ENCODE measurements around the gene RYR1.

The RYR1 gene

DNA sequence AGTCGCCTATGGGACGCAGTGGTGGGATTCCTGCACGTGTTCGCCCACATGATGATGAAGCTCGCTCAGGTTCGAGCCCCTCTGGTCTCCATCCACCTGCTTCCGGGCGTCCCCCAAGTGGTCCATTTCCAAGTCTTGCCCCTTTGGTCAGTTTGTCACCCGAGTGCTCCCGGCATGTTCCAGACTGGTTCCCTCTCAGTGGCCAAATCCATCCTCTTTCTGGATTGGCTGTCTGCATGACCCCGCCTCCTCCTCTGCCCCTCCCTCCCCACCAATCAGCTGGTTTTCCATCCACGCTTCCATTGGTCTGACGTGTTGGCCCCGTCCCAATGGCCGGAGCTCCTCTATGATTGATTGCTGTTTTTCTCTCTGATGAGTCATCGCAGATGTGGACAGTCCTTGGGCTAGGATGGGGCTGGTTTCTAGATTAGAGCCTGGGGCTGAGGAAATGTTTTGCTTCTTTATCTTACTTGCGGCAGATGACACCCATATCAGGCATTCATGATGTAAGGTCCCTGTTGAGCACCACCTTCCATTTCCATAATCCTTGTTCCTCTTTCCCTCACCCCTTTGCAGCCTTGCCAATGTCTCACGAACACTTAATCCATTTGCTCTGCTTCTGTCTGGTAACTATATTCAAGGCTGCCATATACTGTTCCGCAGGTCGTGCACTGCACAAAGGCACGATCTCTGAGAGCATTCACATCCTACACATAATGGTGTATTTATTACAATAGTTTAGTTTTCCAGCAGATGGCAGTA is 110.5 kb downstream of the RYR1 start (continued):
- TF ChIP-seq, protein P1, sequence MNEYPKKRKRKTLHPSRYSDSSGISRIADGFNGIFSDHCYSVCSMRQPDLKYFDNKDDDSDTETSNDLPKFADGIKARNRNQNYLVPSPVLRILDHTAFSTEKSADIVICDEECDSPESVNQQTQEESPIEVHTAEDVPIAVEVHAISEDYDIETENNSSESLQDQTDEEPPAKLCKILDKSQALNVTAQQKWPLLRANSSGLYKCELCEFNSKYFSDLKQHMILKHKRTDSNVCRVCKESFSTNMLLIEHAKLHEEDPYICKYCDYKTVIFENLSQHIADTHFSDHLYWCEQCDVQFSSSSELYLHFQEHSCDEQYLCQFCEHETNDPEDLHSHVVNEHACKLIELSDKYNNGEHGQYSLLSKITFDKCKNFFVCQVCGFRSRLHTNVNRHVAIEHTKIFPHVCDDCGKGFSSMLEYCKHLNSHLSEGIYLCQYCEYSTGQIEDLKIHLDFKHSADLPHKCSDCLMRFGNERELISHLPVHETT (tag by site-specific recombination; IDR thresholded peaks at IDR 0.05) = peak; percentile 79; the same call in 1 of the 2 replicates
- no peak for TF ChIP-seq ZNF169 (tag by site-specific recombination; IDR thresholded peaks at IDR 0.05)
- TF ChIP-seq MYNN (tag by site-specific recombination; IDR thresholded peaks at IDR 0.05; ENCODE audit: borderline replicate concordance) = no peak
- peak; percentile 89 for TF ChIP-seq ZNF664 (tag by site-specific recombination; IDR thresholded peaks at IDR 0.05)
- TF ChIP-seq ZNF544 (tag by site-specific recombination; IDR thresholded peaks at IDR 0.05) = no peak
- TF ChIP-seq ZNF501 (tag by site-specific recombination; IDR thresholded peaks at IDR 0.05) = peak; percentile 95; the same call in 1 of the 2 replicates
- no peak for TF ChIP-seq ZNF473 (tag by site-specific recombination; IDR thresholded peaks at IDR 0.05)
- no peak for TF ChIP-seq ZNF529 (tag by site-specific recombination; IDR thresholded peaks at IDR 0.05; ENCODE audit: insufficient replicate concordance)
- peak; percentile 74 for TF ChIP-seq YY2 (tag by site-specific recombination; IDR thresholded peaks at IDR 0.05)
- peak; percentile 93 for TF ChIP-seq ZNF600 (tag by site-specific recombination; IDR thresholded peaks at IDR 0.05)
- TF ChIP-seq EGR2 (tag by site-specific recombination; IDR thresholded peaks at IDR 0.05; ENCODE audit: low read depth) = peak; percentile 66
- no peak for TF ChIP-seq ZNF157 (tag by site-specific recombination; IDR thresholded peaks at IDR 0.05)
- no peak for TF ChIP-seq ZNF510 (tag by site-specific recombination; IDR thresholded peaks at IDR 0.05; ENCODE audit: insufficient replicate concordance)
- TF ChIP-seq ZNF211 (tag by site-specific recombination; IDR thresholded peaks at IDR 0.05; ENCODE audit: low read depth) = no peak
- TF ChIP-seq, protein P2, sequence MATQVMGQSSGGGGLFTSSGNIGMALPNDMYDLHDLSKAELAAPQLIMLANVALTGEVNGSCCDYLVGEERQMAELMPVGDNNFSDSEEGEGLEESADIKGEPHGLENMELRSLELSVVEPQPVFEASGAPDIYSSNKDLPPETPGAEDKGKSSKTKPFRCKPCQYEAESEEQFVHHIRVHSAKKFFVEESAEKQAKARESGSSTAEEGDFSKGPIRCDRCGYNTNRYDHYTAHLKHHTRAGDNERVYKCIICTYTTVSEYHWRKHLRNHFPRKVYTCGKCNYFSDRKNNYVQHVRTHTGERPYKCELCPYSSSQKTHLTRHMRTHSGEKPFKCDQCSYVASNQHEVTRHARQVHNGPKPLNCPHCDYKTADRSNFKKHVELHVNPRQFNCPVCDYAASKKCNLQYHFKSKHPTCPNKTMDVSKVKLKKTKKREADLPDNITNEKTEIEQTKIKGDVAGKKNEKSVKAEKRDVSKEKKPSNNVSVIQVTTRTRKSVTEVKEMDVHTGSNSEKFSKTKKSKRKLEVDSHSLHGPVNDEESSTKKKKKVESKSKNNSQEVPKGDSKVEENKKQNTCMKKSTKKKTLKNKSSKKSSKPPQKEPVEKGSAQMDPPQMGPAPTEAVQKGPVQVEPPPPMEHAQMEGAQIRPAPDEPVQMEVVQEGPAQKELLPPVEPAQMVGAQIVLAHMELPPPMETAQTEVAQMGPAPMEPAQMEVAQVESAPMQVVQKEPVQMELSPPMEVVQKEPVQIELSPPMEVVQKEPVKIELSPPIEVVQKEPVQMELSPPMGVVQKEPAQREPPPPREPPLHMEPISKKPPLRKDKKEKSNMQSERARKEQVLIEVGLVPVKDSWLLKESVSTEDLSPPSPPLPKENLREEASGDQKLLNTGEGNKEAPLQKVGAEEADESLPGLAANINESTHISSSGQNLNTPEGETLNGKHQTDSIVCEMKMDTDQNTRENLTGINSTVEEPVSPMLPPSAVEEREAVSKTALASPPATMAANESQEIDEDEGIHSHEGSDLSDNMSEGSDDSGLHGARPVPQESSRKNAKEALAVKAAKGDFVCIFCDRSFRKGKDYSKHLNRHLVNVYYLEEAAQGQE (tag by site-specific recombination; IDR thresholded peaks at IDR 0.05) = 0 out of 2 replicates have a peak, but pooled peaks have one; percentile 28
- TF ChIP-seq ZNF654 (tag by site-specific recombination; IDR thresholded peaks at IDR 0.05; ENCODE audit: low read depth) = peak; percentile 98
- no peak for TF ChIP-seq WT1 (tag by site-specific recombination; IDR thresholded peaks at IDR 0.05)
- peak; percentile 100 for TF ChIP-seq ZBTB17 (tag by site-specific recombination; IDR thresholded peaks at IDR 0.05)
- TF ChIP-seq, protein P3, sequence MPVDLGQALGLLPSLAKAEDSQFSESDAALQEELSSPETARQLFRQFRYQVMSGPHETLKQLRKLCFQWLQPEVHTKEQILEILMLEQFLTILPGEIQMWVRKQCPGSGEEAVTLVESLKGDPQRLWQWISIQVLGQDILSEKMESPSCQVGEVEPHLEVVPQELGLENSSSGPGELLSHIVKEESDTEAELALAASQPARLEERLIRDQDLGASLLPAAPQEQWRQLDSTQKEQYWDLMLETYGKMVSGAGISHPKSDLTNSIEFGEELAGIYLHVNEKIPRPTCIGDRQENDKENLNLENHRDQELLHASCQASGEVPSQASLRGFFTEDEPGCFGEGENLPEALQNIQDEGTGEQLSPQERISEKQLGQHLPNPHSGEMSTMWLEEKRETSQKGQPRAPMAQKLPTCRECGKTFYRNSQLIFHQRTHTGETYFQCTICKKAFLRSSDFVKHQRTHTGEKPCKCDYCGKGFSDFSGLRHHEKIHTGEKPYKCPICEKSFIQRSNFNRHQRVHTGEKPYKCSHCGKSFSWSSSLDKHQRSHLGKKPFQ (tag by site-specific recombination; IDR thresholded peaks at IDR 0.05) = 0 out of 2 replicates have a peak, but pooled peaks have one; percentile 20
- peak; percentile 72; the same call in 1 of the 2 replicates for TF ChIP-seq ZBTB7A (tag by site-specific recombination; IDR thresholded peaks at IDR 0.05; ENCODE audit: low read depth)
- TF ChIP-seq ZNF548 (tag by site-specific recombination; IDR thresholded peaks at IDR 0.05) = peak; percentile 69
- peak; percentile 91 for TF ChIP-seq KLF16 (tag by site-specific recombination; IDR thresholded peaks at IDR 0.05)
- TF ChIP-seq, protein P4, sequence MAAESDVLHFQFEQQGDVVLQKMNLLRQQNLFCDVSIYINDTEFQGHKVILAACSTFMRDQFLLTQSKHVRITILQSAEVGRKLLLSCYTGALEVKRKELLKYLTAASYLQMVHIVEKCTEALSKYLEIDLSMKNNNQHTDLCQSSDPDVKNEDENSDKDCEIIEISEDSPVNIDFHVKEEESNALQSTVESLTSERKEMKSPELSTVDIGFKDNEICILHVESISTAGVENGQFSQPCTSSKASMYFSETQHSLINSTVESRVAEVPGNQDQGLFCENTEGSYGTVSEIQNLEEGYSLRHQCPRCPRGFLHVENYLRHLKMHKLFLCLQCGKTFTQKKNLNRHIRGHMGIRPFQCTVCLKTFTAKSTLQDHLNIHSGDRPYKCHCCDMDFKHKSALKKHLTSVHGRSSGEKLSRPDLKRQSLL (tag by site-specific recombination; IDR thresholded peaks at IDR 0.05) = no peak
- TF ChIP-seq ZNF223 (tag by site-specific recombination; IDR thresholded peaks at IDR 0.05) = 0 out of 2 replicates have a peak, but pooled peaks have one; percentile 37
- TF ChIP-seq, protein P5, sequence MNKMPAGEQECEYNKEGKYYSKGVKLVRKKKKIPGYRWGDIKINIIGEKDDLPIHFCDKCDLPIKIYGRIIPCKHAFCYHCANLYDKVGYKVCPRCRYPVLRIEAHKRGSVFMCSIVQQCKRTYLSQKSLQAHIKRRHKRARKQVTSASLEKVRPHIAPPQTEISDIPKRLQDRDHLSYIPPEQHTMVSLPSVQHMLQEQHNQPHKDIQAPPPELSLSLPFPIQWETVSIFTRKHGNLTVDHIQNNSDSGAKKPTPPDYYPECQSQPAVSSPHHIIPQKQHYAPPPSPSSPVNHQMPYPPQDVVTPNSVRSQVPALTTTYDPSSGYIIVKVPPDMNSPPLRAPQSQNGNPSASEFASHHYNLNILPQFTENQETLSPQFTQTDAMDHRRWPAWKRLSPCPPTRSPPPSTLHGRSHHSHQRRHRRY (tag by site-specific recombination; IDR thresholded peaks at IDR 0.05) = no peak
- TF ChIP-seq KLF1 (tag by site-specific recombination; IDR thresholded peaks at IDR 0.05) = peak; percentile 96
- TF ChIP-seq TRIM28 (IDR thresholded peaks at IDR 0.05; ENCODE audit: borderline replicate concordance, low read length) = no peak; the same call in 1 of the 2 replicates
- no peak for TF ChIP-seq ZNF292 (tag by site-specific recombination; IDR thresholded peaks at IDR 0.05; ENCODE audit: borderline replicate concordance, low read depth)
- peak; percentile 87 for TF ChIP-seq ZFP37 (tag by site-specific recombination; IDR thresholded peaks at IDR 0.05)
- TF ChIP-seq ZNF623 (tag by site-specific recombination; IDR thresholded peaks at IDR 0.05) = no peak; the same call in 1 of the 2 replicates
- no peak for TF ChIP-seq ZNF19 (tag by site-specific recombination; IDR thresholded peaks at IDR 0.05; ENCODE audit: low read depth)
- TF ChIP-seq REPIN1 (tag by site-specific recombination; IDR thresholded peaks at IDR 0.05; ENCODE audit: low read depth) = peak; percentile 88; the same call in 1 of the 2 replicates

All from HEK293 (cell line).